BE2C (cell line): ENCODE results near the gene PHF21B.

Experiments used
- DNase-seq: peaks from one replicate; pipeline ENCODE4 v3.0.0-alpha.2; 2020
- H3K27me3 ChIP-seq: fragments of 250-450 bp; sonication (Bioruptor Pico); 2 replicates; pipeline ENCODE4 v1.5.1; 2020; ENCODE audit warnings: mild to moderate bottlenecking
- H3K36me3 ChIP-seq: fragments of 250-450 bp; sonication (Bioruptor Pico); 2 replicates; pipeline ENCODE4 v1.5.1; 2020; ENCODE audit warnings: mild to moderate bottlenecking
- H3K4me1 ChIP-seq: fragments of 250-450 bp; sonication (Bioruptor Pico); 2 replicates; pipeline ENCODE4 v1.5.1; 2020
- H3K4me3 ChIP-seq: 2 replicates; pipeline ENCODE4 v1.5.1; 2011; ENCODE audit warnings: low read depth, low read length
- H3K9me3 ChIP-seq: fragments of 250-450 bp; sonication (Bioruptor Pico); 2 replicates; pipeline ENCODE4 v1.5.1; 2020
- CTCF ChIP-seq: IDR thresholded peaks from 2 replicates; pipeline ENCODE4 v1.5.1; 2012; ENCODE audit warnings: mild to moderate bottlenecking, low read depth, low read length

PHF21B gene

GRCh38 chr22:44930711-44931035 is 79.1 kb downstream of the PHF21B start:
- no peaks in the 10 kb centered on the region for H3K27me3 ChIP-seq
- H3K36me3 ChIP-seq = 0 out of 2 replicates have a peak, but pooled peaks cover 5% of the 10 kb centered on the region
- no peak for TF ChIP-seq CTCF
- no peaks in the 10 kb centered on the region for H3K9me3 ChIP-seq
- no peak for DNase-seq
- H3K4me1 ChIP-seq = no peaks in the 10 kb centered on the region
- no peak overlapping the region for H3K4me3 ChIP-seq

- 0 out of 2 replicates have a peak, but pooled peaks cover 5% of the 10 kb centered on the region for H3K36me3 ChIP-seq
- no peaks in the 10 kb centered on the region for H3K27me3 ChIP-seq
- no peaks in the 10 kb centered on the region for H3K9me3 ChIP-seq
- H3K4me3 ChIP-seq = no peak overlapping the region
- no peaks in the 10 kb centered on the region for H3K4me1 ChIP-seq
- no peak for TF ChIP-seq CTCF
- DNase-seq = no peak
Measured at GRCh38 chr22:44930016-44930710, 79.6 kb downstream of the PHF21B start.

GRCh38 chr22:44929359-44930015 is 80.3 kb downstream of the PHF21B start:
- no peaks in the 10 kb centered on the region for H3K27me3 ChIP-seq
- H3K9me3 ChIP-seq = no peaks in the 10 kb centered on the region
- H3K4me3 ChIP-seq = no peak overlapping the region
- no peaks in the 10 kb centered on the region for H3K4me1 ChIP-seq
- TF ChIP-seq CTCF = no peak
- 0 out of 2 replicates have a peak, but pooled peaks cover 5% of the 10 kb centered on the region for H3K36me3 ChIP-seq
- no peak for DNase-seq

- TF ChIP-seq CTCF = no peak
Measured at GRCh38 chr22:44928711-44929358, 81.0 kb downstream of the PHF21B start.

GRCh38 chr22:44928136-44928463 is 81.7 kb downstream of the PHF21B start:
- Histone ChIP-seq H3K9me3 (no peaks in the 10 kb centered on the region), H3K4me3 (no peak overlapping the region), H3K4me1 (no peaks in the 10 kb centered on the region), H3K36me3 (0 out of 2 replicates have a peak, but pooled peaks cover 5% of the 10 kb centered on the region), H3K27me3 (no peaks in the 10 kb centered on the region)
- no peak for TF ChIP-seq CTCF
- DNase-seq = no peak

More at GRCh38 chr22:44928711-44929358, 81.0 kb downstream of the PHF21B start:
- 0 out of 2 replicates have a peak, but pooled peaks cover 5% of the 10 kb centered on the region for H3K36me3 ChIP-seq
- no peaks in the 10 kb centered on the region for H3K4me1 ChIP-seq
- H3K9me3 ChIP-seq = no peaks in the 10 kb centered on the region
- DNase-seq = no peak
- no peaks in the 10 kb centered on the region for H3K27me3 ChIP-seq
- H3K4me3 ChIP-seq = no peak overlapping the region
